Measurements from ENCODE around the gene RRM2.

Gene RRM2

GRCh38 chr2:10163498-10164486, 41.3 kb downstream of the RRM2 start:
- no peak for TF ChIP-seq CTCF (IDR thresholded peaks at IDR 0.05; ENCODE audit: borderline replicate concordance, control extremely low read depth, extremely low read depth, insufficient read depth, missing control alignments)
- DNase-seq (ENCODE audit: low spot score): no peak
- in situ Hi-C loops (cut with MboI; ENCODE audit: low sequenced_read_pairs, unreplicated experiment): no loop called here

GRCh38 chr2:10164601-10165000, 42.1 kb downstream of the RRM2 start:
- TF ChIP-seq CTCF (IDR thresholded peaks at IDR 0.05; ENCODE audit: borderline replicate concordance, control extremely low read depth, extremely low read depth, insufficient read depth, missing control alignments): no peak
- DNase-seq (ENCODE audit: low spot score): no peak
- in situ Hi-C loops (cut with MboI; ENCODE audit: low sequenced_read_pairs, unreplicated experiment): no loop called here

- no peak for DNase-seq (ENCODE audit: low spot score)
- no peak for TF ChIP-seq CTCF (IDR thresholded peaks at IDR 0.05; ENCODE audit: borderline replicate concordance, control extremely low read depth, extremely low read depth, insufficient read depth, missing control alignments)
- in situ Hi-C loops (cut with MboI; ENCODE audit: low sequenced_read_pairs, unreplicated experiment): no loop called here
Measured at GRCh38 chr2:10165282-10165681, 42.7 kb downstream of the RRM2 start.

GRCh38 chr2:10165861-10166675, 43.5 kb downstream of the RRM2 start:
- DNase-seq (ENCODE audit: low spot score): no peak

GRCh38 chr2:10166676-10167292, 44.2 kb downstream of the RRM2 start:
- no peak for TF ChIP-seq CTCF (IDR thresholded peaks at IDR 0.05; ENCODE audit: borderline replicate concordance, control extremely low read depth, extremely low read depth, insufficient read depth, missing control alignments)
- no peak for DNase-seq (ENCODE audit: low spot score)
- in situ Hi-C loops (cut with MboI; ENCODE audit: low sequenced_read_pairs, unreplicated experiment): no loop called here

More at GRCh38 chr2:10165861-10166675, 43.5 kb downstream of the RRM2 start:
- TF ChIP-seq CTCF (IDR thresholded peaks at IDR 0.05; ENCODE audit: borderline replicate concordance, control extremely low read depth, extremely low read depth, insufficient read depth, missing control alignments): no peak
- in situ Hi-C loops (cut with MboI; ENCODE audit: low sequenced_read_pairs, unreplicated experiment): no loop called here

GRCh38 chr2:10167316-10167715, 44.8 kb downstream of the RRM2 start:
- in situ Hi-C loops (cut with MboI; ENCODE audit: low sequenced_read_pairs, unreplicated experiment): no loop called here

More at GRCh38 chr2:10167316-10167715, 44.8 kb downstream of the RRM2 start:
- no peak for DNase-seq (ENCODE audit: low spot score)
- TF ChIP-seq CTCF (IDR thresholded peaks at IDR 0.05; ENCODE audit: borderline replicate concordance, control extremely low read depth, extremely low read depth, insufficient read depth, missing control alignments): no peak

Measured in GM13976 (cell line).